ENCODE results near the gene EXOC7. TPM values are rescaled to one million over a fixed set of nuclear protein-coding genes. Genes with fewer than 3 reads are reported as not detected.

EXOC7 gene
- polyA plus RNA-seq, 3 donors = 30.7 to 86.5 (median 42.4) TPM

GRCh38 chr17:76039121-76039520, 64.5 kb downstream of the EXOC7 start:
- no peaks in the 10 kb centered on the region for H3K4me1 Mint-ChIP-seq
- DNase-seq = no peak
- no peaks in the 10 kb centered on the region for H3K4me1 ChIP-seq (ENCODE audit: control insufficient read depth in 1 of 2, insufficient read depth in 2 of 2, low read length in 2 of 2)
- H3K9me3 ChIP-seq (replicated peaks in 1 of 2; ENCODE audit: control insufficient read depth in 1 of 2, insufficient read depth in 1 of 2, low read length in 2 of 2) = no peaks in the 10 kb centered on the region
- TF ChIP-seq CTCF (IDR thresholded peaks at IDR 0.05) = no peak
- H3K27ac Mint-ChIP-seq = peak overlapping the region in 1 of 7 donors; percentile 7
- peaks cover 56 to 70% of the 10 kb centered on the region in 2 donors for H3K36me3 Mint-ChIP-seq
- no peak overlapping the region for H3K4me3 Mint-ChIP-seq
- intact Hi-C loops (cut with micrococcal nuclease) = no loop called here
- no peaks in the 10 kb centered on the region for H3K9me3 Mint-ChIP-seq
- no peak overlapping the region for H3K4me2 ChIP-seq (replicated peaks; ENCODE audit: extremely low read depth, low read length, poor library complexity, severe bottlenecking)
- no peak overlapping the region for H3K9ac ChIP-seq (ENCODE audit: insufficient read depth, low read length, poor library complexity, severe bottlenecking)
- peak overlapping the region in 1 of 2 donors; percentile 20 for H3K27ac ChIP-seq (ENCODE audit: low read depth in 1 of 2, low read length in 2 of 2)
- no peak overlapping the region for H3K4me3 ChIP-seq (replicated peaks in 1 of 3; ENCODE audit: low read depth in 2 of 3, low read length in 3 of 3)
- H2AFZ ChIP-seq (ENCODE audit: insufficient read depth, low read depth, low read length, poor library complexity, severe bottlenecking) = no peak overlapping the region
- H4K20me1 ChIP-seq (ENCODE audit: insufficient read depth, low read length) = no peaks in the 10 kb centered on the region
- no peaks in the 10 kb centered on the region for H3K79me2 ChIP-seq (ENCODE audit: insufficient read depth, low read length)
- H3K36me3 ChIP-seq (replicated peaks in 1 of 2; ENCODE audit: control insufficient read depth in 1 of 2, insufficient read depth in 2 of 2, low read length in 2 of 2) = peaks cover 53 to 66% of the 10 kb centered on the region in 2 donors
- no peaks in the 10 kb centered on the region for H3K27me3 ChIP-seq (ENCODE audit: control insufficient read depth in 2 of 2, insufficient read depth in 2 of 2, low read length in 2 of 2)
- H3K27me3 Mint-ChIP-seq (ENCODE audit: low read depth in 3 of 3) = no peaks in the 10 kb centered on the region
- 100% methylated on average over 6 of the region's 6 CpGs for WGBS (ENCODE audit: insufficient coverage)

- TF ChIP-seq CTCF (IDR thresholded peaks at IDR 0.05) = no peak
- Histone ChIP-seq H3K9me3 (replicated peaks in 1 of 2; ENCODE audit: control insufficient read depth in 1 of 2, insufficient read depth in 1 of 2, low read length in 2 of 2) (no peaks in the 10 kb centered on the region), H3K27me3 (ENCODE audit: control insufficient read depth in 2 of 2, insufficient read depth in 2 of 2, low read length in 2 of 2) (no peaks in the 10 kb centered on the region), H4K20me1 (ENCODE audit: insufficient read depth, low read length) (no peaks in the 10 kb centered on the region), H3K79me2 (ENCODE audit: insufficient read depth, low read length) (no peaks in the 10 kb centered on the region), H3K4me2 (replicated peaks; ENCODE audit: extremely low read depth, low read length, poor library complexity, severe bottlenecking) (no peak overlapping the region), H3K4me1 (ENCODE audit: control insufficient read depth in 1 of 2, insufficient read depth in 2 of 2, low read length in 2 of 2) (no peaks in the 10 kb centered on the region), H3K36me3 (replicated peaks in 1 of 2; ENCODE audit: control insufficient read depth in 1 of 2, insufficient read depth in 2 of 2, low read length in 2 of 2) (peaks cover 42 to 55% of the 10 kb centered on the region in 2 donors), H2AFZ (ENCODE audit: insufficient read depth, low read depth, low read length, poor library complexity, severe bottlenecking) (no peak overlapping the region), H3K4me3 (replicated peaks in 1 of 3; ENCODE audit: low read depth in 2 of 3, low read length in 3 of 3) (no peak overlapping the region), H3K9ac (ENCODE audit: insufficient read depth, low read length, poor library complexity, severe bottlenecking) (no peak overlapping the region), H3K27ac (ENCODE audit: low read depth in 1 of 2, low read length in 2 of 2) (no peak overlapping the region)
- peaks cover 46 to 59% of the 10 kb centered on the region in 2 donors for H3K36me3 Mint-ChIP-seq
- intact Hi-C loops (cut with micrococcal nuclease) = no loop called here
- H3K27me3 Mint-ChIP-seq (ENCODE audit: low read depth in 3 of 3) = peaks cover 0 to 2% (median 0%) of the 10 kb centered on the region in 3 donors
- 89% methylated on average over 3 of the region's 3 CpGs for WGBS (ENCODE audit: insufficient coverage)
- no peak overlapping the region for H3K4me3 Mint-ChIP-seq
- H3K27ac Mint-ChIP-seq = peak overlapping the region in 2 of 7 donors; percentile 0 to 34
- no peaks in the 10 kb centered on the region for H3K9me3 Mint-ChIP-seq
- no peaks in the 10 kb centered on the region for H3K4me1 Mint-ChIP-seq
- DNase-seq = no peak
These were observed 65.5 kb downstream of the EXOC7 start for GRCh38 chr17:76038050-76038449.
